GM21447 (cell line): ENCODE measurements around the gene TBC1D4.
"Not testable (repeated sequence)": the region's sequence is repeated elsewhere in the genome, so short reads cannot be mapped to it uniquely, and the experiment has no call there.

Experiments
- ATAC-seq: cut with Tn5 transposase; IDR thresholded peaks from one replicate; pipeline ENCODE4 v1.9.1; 2021; ENCODE audit not compliant: unreplicated experiment

Gene TBC1D4

GRCh38 chr13:75455962-75456361, 26.0 kb downstream of the TBC1D4 start:
- no peak for ATAC-seq

- no peak for ATAC-seq
Measured at GRCh38 chr13:75454497-75454896, 27.5 kb downstream of the TBC1D4 start.

DNA sequence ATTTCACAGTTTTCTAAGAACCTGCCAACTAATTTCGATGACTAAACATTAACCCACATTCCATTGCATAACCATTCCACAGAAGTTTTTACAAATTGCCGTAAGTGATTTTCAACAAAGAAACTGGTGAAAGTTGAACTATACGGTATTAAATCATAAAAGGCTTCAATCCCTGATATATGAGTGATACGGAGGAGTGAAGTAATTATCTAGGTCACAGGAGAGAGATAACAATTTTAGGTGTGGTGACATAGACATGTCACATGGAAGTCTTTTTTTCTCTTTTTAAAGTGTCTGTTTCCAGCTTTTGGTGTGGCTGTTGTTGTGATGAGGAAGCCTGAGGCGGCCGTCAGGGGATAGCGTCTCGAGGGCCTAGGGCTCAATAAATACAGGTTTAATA, 29.4 kb downstream of the TBC1D4 start:
- ATAC-seq, result no peak

DNA sequence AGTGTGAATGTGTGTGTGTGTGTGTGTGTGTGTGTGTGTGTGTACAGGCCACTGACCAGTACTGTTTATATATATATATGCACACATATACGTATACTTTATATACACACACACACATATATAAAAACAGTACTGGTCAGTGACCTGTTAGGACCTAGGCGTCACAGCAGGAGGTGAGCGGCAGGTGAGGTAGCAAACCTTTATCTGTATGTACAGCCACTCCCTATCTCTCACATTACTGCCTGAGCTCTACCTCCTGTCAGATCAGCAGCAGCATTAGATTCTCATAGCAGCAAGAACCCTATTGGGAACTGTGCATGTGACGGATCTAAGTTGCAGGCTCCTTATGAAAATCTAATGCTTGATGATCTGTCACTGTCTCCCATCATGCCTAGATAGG, 34.5 kb downstream of the TBC1D4 start:
- ATAC-seq, result no peak

DNA sequence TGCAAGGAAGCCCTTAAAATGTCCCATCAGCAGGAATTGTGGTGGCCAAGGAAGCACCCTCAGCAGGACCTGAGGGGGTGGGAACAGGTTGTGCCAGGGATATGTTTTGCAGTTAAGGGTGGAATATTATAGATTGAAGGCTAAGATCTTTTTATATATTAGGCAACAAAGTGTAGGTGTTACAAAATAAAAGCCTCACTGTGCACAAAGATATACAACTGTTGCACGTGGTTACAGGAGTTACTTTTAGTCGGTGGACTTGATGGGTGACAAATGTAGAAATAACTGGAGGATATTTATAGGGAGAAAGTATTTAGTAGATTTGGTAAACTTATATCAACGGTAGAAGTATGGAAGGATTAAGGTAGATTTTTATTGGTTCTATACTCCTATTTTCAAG, 35.1 kb downstream of the TBC1D4 start:
- ATAC-seq, result no peak

DNA sequence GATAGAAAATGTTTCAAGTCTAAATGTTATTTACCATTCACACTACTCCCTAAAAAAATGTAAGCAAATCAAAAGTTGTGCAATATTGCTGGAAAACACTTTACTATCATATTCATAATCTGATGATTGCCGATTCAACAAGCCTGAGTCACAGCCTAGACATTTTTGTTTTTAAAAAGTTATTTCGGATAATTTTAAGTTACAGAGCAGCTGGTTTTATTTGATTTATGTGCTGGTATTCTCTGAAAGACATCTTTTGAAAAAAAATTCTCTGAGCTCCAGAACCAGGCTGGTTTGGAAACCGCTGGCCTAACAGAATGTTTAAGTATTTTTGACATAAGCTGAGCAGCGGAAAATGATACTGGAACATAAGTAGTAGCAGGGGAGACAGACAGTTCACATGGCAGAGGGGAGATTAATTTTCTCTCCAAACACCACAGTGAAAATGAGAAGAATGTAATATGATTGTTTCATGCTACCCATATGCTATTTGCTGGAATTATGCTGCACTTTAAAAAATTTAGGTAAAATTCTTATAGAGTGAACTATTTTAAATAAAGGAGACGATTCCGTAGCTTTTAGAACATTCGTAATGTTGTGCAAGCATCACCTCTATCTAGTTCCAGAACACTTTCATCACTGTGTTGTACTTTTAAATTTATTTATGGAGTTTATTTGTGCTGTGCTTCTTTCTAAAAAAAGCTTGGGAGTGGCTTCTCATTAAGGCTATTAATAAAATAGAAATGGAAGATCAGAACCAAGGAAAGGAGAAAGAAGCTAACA, 36.1 kb downstream of the TBC1D4 start:
- ATAC-seq, result no peak

- no peak for ATAC-seq
Measured at GRCh38 chr13:75444016-75444415, 38.0 kb downstream of the TBC1D4 start.

DNA sequence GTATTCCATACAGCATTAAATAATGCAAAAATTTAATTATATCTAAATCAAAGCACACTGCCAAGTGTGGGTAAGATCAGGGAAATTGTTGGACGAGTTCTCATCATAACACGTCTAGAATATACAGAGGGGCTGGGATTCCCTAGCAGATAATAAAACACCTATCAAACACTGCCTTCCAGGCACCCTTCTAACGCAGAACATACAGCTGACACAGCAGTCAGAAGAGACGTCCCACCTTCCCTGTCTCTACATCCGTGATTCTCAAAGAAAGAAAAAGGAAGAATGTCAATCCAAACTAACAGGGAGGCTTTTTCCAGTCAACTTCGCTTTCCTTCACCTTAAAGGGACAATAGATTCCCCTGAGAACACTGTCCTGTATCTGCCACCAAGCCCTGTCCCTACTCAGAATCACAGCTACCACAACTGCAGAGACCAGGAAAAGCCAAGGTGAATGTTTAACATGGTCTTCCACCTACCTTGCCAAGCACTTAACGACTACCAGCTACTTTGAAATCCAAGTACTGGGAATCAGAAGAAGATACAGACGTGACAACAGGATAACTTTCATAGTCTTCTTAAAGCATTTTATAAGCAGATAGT, 38.5 kb downstream of the TBC1D4 start:
- ATAC-seq, result no peak

DNA sequence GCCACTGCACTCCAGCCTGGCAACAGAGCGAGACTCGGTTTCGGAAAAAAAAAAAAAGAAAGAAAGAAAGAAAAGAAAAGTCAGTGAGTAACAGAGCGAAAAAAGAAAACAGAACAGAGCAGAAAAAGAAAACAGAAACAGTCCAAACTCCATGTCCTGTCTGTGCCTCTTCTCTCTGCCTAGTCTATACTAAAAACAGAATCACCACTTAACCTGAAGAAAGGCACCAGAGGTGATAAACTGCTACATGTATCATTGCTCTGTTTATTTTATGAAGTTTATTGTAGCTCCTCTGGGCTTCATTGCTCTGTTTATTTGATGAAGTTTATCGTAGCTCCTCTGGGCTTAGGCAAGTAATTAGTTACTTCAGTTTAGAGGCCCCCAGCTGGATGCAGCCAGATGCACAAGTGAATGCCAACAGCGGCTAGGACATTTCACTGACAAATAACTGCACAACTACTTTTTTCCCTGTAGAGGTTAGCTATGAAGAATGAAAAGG, 39.2 kb downstream of the TBC1D4 start:
- ATAC-seq, result no peak

DNA sequence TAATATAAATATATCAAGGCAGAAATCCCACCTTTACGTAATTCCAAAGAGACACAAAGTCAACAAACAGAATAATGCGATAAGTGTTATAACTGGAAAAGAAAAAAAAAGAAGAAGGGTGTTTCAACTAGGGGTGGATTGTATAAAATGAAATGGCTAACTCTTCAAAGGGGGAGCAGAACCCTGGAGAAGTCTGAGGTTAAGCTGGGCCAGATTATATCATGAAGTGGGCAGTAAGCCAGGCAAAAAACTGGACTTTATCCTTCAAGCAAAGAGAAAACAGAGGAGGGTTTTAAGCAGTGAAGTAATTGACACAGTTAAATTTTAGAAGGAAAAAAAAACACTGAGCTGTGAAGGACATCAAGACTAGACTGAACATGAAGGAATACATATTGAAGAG, 41.9 kb downstream of the TBC1D4 start:
- no peak for ATAC-seq

GRCh38 chr13:75437582-75438318, 44.2 kb downstream of the TBC1D4 start:
- no peak for ATAC-seq

GRCh38 chr13:75434126-75434525, 47.8 kb downstream of the TBC1D4 start:
- ATAC-seq, result not testable (repeated sequence)

DNA sequence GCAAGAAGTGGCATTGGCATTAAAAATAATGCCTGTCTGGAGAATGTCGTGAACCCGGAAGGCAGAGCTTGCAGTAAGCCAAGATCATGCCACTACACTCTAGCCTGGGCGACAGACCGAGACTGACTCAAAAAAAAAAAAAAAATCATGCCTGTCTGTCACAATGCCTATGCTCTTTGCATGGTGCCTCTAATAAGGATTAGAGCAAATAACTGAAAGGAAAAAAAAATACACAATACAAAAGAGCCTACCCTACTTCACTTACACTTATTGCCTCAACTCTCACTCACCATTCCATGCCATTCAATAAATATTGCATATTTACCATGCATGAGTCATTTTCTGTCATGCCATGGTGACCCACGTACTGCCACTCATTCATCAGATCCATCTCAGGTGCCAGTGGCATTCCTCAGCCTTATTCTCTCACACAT, 49.1 kb downstream of the TBC1D4 start:
- no peak for ATAC-seq

GRCh38 chr13:75432045-75432444, 49.9 kb downstream of the TBC1D4 start:
- no peak for ATAC-seq

DNA sequence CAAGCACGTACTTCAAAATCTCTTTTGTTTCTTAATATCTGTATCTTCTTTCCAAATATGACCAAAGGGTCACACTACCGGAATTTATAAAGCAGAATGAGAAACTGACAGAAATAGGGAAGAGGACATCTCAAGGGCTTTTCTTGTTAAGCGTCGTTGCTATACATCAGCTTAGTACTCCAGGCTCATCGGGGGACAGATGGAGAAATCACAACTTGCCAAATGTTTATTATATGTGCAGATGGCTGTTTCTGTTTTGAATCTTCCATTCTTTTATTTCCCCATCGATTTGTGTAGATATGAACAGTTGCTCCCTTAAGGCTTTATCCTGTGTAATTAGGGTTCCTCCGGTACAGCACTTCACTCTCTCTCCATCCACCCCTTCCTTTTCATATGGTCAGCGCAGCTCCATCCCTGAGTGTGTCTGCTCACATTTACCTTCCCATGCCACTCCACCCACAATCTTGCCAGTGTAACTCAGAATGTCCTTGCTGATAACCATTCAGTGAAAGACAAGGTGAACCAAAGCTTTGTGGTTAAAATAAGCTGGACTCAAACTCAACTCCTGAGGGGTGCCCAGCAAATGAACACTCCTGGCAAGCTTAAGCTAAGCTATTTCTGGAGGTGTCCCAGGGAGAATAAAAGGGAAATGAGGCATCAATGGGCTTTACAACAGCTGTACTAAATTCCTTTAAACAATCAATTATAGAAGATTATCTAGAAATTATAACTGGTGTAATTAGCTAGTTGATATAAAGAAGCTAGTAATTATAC, 51.3 kb downstream of the TBC1D4 start:
- no peak for ATAC-seq

DNA sequence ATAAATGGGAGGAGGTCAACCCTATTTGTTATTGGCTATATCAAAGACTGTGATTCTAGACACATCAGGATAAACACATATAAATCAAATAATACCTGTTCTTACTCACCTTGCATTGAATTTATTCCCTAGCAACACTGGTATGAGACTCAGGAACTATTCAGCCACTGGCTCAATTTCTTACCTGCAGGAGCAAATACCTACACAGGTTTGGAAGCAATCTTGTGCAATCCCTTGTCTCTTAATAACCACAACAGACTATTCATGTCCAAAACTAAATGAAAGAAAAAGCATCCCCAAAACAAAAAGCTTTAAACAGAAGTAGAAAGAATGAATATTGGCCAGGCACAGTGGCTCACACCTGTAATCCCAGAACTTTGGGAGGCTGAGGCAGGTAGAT, 55.5 kb downstream of the TBC1D4 start:
- ATAC-seq, result no peak

- peak; percentile 86 for ATAC-seq
Measured at GRCh38 chr13:75425216-75426009, 56.6 kb downstream of the TBC1D4 start.

GRCh38 chr13:75423946-75424345, 58.0 kb downstream of the TBC1D4 start:
- ATAC-seq, result no peak

- no peak for ATAC-seq
Measured at GRCh38 chr13:75422028-75422427, 59.9 kb downstream of the TBC1D4 start.

DNA sequence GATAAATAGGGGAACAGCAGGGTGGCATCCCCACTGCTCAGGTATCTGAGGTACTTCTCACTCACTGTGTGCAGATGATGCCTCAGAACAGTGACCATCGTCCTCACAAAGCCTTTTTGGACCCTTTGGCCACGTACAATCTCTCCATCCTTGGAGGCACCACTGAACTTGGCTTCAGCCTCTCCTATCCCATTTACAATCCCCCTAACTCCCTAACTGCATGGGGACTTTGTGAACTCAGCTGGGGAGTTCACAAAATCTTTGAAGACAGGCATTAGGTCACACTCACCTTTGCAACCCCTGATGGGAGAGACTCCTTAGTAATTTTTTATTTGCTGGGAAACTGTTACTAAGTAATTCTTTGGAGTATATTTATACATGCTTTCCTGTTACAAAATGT, 60.8 kb downstream of the TBC1D4 start:
- no peak for ATAC-seq
